SU-DHL-6 (cell line): ENCODE measurements around the gene RNU5D-1.

ENCODE experiments used
- EZH2phosphoT487 ChIP-seq: fragments of 200-600 bp; sonication (generic), shearing (Covaris generic); conservative IDR thresholded peaks from 2 replicates; pipeline ENCODE4 v1.6.1; 2018; ENCODE audit warnings: mild to moderate bottlenecking, antibody characterized with exemption, low read length, moderate library complexity, mixed read lengths
- TF ChIP-seq, protein P1 (sequence below): fragments of 200-600 bp; sonication (generic); IDR thresholded peaks from one replicate; pipeline ENCODE4 v1.5.1; 2017; ENCODE audit warnings: antibody characterized with exemption, mild to moderate bottlenecking, low read length, moderate library complexity; ENCODE audit not compliant: insufficient read depth, poor library complexity, severe bottlenecking

DNA sequence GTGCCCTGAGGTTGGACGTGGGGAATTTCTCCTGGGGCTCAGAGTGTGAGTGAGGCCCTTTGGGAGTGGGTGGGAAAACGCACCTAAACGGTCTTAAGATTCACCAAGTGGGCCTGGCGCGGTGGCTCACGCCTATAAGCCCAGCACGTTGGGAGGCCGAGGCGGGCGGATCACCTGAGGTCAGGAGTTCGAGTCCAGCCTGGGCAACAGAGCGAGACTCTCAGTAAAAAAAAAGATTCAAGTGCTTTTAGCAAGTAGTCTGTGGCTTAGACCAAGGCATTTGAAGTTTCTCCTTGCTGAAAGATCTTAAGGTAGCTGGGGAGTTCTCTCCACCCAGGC lies 45.7 kb upstream of the RNU5D-1 start:
- TF ChIP-seq, protein P1, sequence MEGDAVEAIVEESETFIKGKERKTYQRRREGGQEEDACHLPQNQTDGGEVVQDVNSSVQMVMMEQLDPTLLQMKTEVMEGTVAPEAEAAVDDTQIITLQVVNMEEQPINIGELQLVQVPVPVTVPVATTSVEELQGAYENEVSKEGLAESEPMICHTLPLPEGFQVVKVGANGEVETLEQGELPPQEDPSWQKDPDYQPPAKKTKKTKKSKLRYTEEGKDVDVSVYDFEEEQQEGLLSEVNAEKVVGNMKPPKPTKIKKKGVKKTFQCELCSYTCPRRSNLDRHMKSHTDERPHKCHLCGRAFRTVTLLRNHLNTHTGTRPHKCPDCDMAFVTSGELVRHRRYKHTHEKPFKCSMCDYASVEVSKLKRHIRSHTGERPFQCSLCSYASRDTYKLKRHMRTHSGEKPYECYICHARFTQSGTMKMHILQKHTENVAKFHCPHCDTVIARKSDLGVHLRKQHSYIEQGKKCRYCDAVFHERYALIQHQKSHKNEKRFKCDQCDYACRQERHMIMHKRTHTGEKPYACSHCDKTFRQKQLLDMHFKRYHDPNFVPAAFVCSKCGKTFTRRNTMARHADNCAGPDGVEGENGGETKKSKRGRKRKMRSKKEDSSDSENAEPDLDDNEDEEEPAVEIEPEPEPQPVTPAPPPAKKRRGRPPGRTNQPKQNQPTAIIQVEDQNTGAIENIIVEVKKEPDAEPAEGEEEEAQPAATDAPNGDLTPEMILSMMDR: no peak
- TF ChIP-seq EZH2phosphoT487: no peak
